NCI-H1092 (cell line): ENCODE data around the gene COL27A1.

Source experiments
- DNase-seq: peaks from one replicate; lab custom pipeline; 2025; lab: John Stamatoyannopoulos, UW

The COL27A1 gene

DNA sequence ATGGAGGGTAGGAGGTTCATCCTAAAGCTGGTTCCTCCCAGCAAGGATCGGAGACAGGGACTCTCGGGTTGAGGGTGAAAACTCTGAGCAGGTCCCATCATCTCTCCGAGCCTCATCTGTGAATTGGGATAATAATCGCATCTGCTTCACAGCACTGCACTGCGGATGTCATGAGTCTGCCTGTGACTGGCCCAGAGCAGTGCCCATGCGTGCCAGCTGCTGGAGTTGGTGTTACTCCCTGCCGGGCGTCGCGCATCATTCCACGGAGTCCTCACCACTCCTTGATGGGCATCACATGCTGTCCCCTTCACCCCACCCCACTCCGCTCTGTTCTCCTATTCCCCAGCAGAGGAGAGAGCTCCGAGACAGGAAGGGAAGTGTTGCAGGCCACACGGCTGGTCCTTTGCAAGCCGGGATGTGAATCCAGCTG is 132.4 kb downstream of the COL27A1 start:
- no peak for DNase-seq

DNA sequence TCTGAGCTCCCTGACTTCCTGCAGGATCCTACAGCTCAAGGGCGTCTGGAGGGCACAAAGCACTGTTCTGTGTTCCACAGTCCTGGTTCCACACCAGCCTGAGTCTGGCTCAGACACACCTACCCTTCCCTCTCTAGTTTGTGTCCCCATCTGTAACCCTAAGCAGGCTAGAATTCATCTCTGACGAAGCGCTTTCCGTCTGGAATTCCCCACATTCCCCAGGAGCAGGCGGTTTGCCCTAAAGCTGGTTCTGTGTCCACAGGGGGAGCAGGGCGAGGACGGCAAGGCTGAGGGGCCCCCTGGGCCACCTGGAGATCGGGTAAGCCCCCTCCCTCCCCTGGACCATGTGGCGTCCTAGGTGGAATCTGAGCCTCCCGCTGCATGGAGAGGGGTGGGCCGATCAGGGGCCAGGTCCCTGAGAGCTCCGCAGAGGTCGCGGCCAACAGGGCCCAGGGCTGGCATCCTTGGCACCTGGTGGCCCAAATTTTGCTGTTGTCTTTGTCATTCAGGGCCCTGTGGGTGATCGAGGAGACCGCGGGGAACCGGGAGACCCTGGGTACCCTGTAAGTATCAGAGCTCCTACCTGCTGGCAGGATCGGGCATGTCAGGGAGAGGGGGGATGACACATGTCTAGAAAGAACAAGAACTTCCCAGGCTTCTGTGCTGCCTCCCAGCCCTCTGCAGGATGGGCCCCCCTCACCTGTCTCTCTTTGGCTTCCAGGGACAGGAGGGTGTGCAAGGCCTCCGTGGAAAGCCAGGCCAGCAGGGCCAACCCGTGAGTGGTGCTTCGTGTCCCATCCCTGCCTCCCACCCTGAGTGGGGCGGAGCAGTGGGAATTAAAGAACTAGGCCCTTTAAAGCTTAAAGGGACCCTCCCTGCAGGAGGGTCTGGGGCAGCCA is 133.1 kb downstream of the COL27A1 start:
- DNase-seq = no peak

DNA sequence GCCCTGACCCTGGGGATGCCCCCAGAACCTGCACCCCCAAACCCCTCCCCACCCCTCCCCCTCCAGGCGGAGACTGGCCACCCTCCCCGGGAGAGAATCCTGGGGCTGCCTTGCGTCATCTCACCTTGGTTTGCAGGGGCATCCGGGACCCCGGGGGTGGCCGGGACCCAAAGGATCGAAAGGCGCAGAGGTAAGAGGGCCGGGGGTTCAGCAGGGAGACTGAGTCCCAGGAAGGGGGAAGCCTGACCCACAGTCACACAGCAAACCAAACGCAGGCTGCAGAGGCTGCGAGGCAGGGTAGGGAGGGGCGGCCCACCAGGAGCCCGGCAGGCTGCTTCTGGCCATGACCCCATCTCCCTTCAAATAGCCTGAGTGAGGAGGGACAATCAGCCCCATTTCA is 133.8 kb downstream of the COL27A1 start:
- no peak for DNase-seq

DNA sequence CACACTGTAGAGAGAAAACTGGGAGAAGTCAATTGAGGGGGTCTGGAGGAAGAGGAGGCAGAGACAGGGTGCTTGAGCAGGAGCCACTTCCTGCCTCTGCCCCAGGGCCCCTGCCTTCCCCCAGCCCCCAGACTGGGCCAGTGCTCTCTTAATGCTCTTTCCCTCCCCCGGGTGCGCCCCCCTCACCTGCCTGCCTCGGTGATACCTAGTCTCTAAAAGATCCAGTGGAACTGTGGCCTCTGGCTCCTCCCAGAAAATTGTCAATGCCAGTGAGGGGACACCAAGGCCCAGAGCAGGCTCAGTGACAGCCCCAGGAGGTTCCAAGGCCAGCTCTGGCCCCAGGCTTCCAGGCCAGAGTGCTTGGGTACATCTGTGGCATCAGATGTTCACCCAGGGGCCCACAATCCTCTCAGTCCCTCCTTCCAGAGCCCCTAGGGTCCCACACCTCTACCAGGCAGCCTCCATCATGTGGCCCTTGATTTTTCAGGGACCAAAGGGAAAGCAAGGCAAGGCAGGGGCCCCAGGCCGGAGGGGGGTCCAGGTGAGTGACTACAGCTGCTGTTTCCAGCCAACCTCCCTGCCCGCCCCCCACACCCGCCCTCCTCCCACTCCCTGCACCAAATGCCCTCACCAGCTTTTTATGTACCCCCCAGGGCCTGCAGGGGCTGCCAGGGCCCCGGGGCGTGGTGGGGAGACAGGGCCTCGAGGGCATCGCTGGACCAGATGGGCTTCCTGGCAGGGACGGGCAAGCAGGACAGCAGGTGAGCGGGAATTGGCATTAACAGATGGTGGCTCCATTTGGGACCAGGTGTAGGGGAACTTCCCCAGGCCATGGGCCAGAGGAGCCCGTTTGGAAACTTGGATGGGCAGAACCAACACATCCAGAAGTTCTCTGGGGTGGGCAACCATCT is 134.5 kb downstream of the COL27A1 start:
- no peak for DNase-seq

DNA sequence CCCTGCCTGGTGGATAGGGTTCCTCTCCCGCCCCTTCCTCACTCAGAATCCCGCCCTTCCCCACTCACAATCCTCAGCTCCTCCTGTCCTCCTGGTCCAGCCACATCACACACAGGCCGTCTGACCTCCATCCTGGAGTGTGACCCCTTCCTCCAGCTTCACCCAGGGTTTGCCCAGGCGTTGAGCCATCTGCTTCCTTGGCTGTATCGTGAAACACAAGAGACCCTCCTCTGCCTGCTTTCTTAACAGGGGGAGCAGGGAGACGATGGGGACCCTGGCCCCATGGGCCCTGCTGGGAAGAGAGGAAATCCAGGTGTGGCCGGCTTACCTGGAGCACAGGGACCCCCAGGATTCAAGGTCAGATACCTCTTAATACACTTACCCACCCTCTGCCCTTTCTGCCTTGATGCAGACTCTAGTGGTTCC is 135.2 kb downstream of the COL27A1 start:
- no peak for DNase-seq

GRCh38 chr9:114291064-114291474 is 135.7 kb downstream of the COL27A1 start:
- DNase-seq = peak; percentile 52

- no peak for DNase-seq
These were observed 136.7 kb downstream of the COL27A1 start for GRCh38 chr9:114291886-114292590.

GRCh38 chr9:114294664-114295063 is 139.3 kb downstream of the COL27A1 start:
- DNase-seq = no peak

- no peak for DNase-seq
These were observed 141.0 kb downstream of the COL27A1 start for GRCh38 chr9:114296338-114296737.

DNA sequence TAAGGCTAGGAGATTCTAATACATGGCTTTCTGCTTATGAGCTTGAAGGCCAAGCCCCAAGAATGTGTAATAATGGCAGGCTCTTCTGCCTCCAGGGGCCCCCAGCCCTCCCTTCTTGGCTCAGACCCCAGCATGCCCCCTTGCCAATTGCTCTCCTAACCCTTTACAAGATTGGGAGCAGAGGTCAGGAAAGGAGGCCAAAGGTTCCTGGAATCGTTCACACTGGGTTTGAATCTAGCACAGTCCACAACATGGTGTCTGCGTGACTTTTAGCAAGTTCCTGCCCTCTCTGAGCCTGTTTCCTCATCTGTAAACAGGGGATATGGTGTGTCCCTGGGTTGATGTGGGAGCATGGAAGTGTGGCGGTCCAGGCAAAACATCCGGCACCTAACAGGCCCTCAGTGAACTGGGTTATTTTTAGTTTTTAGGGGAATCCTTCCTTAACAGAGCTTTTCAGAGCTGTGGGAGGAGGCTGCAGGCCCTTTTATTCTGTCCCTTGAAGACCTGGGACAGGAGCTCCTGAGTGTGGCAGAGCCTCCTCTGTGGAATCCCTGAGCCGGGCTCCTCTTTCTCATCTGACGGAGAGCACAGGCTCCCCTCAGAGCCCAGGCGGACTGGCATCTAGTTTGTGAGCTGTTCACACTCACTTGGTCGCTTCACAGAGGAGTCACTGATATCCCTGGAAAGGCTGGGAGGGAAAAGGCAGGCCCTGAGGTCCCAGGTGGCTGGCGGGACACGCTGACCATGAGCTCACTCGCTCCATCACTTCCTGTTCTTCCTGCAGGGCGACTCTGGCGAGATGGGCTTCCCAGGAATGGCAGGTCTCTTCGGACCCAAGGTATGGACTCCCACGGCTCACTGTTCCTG is 144.2 kb downstream of the COL27A1 start:
- no peak for DNase-seq

DNA sequence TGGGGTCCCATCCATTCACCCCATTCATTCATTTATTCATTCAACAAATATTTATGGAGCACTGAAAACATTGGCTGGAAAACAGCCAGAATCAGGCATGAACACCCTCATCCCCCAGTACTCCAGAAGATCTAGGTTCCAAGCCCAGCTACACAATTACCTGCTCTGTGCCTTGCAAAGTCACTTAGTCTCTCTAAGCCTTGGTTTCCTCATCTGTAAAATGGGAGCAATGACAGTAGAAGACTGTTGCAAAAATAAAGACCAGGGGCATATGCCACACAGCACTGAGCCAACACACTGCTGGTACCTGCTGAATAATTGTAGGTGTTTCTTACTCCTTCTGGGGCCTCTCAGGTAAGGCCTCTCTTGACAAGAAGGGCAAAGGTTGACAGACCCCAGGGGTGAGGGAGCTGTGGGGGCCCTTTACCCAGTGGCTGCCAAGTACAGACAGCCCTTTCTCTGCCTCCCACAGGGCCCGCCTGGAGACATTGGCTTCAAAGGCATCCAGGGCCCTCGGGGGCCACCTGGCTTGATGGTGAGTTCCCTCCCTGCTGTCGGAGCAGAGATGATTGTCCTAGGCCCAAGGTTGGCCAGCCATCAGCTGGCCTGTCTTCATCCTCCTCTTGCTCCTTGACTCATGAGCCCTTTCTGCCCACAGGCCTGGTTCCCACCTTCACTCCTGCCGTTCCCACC is 145.0 kb downstream of the COL27A1 start:
- no peak for DNase-seq

- no peak for DNase-seq
These were observed 145.8 kb downstream of the COL27A1 start for GRCh38 chr9:114300846-114301797.

DNA sequence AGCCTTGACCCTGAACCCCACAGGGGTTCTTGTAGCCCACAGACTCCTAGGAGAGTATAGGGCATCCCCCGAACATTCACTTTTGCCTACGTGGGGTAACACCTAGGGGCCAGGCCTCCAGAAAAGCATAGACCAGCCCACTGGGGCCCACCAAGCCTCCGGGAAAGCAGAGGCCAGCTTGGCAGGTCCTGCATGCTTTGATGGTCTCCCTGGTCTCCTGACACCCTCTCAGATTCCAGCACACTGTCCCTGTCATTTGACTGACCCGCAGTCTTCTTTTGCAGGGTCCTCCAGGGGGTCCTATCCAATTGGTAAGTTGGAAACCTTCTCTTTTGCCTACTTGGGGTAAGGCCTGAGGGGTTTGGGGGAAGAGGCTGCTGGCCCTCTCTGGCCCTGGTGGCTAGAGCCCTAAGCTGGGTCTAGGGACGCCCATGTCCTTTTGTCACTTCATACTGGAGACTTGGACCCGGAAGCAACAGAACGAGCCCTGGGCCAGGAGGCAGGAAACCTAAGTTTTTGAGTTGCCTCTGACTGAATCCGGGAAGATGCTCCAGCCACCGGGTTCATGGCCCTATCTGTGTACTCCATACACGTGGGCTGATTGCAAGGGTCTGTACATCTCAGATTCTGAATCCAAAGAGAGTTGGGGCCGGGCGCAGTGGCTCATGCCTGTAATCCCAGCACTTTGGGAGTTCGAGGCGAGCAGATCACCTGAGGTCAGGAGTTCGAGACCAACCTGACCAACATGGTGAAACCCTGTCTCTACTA is 146.6 kb downstream of the COL27A1 start:
- DNase-seq = no peak

DNA sequence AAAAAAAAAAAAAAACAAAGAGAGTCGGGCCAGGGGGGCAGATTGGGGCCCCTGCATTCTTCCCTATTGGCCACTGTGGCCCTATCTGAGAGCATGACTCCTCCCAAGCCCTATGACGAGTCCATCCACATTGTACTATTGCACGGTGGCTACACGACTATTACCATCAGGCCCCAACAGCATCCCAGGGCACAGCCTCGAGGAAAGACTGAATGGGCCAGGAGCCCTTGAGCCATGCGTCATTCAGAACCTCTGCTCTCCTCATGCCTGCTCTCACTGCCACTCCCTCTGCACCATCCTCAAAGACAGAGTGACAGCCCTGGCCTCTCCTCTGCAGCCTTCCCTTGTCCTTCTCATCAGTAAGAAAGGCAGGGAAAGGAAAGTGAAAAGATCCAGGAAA is 147.4 kb downstream of the COL27A1 start:
- DNase-seq = no peak

DNA sequence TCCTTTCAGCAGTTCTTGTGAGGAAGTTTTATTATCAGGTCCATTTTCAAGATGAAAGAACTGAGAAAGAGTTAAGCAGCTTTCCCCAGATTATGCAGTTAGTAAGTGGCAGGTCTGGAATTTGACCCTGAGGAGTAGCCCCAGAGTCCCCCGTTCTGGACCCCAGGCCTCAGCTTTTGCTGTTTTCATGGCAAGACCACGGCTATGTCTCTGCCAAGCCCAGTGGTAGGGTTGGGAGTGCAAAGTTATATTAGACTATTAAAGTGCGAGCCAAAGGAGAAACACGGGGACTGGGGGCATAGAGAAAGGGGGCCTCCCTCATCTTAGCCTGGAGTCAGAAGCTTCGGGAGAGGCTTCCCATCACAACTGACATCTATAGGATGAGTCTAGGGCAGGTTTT is 148.2 kb downstream of the COL27A1 start:
- no peak for DNase-seq

GRCh38 chr9:114303977-114304376 is 148.6 kb downstream of the COL27A1 start:
- no peak for DNase-seq

GRCh38 chr9:114304416-114305188 is 149.3 kb downstream of the COL27A1 start:
- DNase-seq = no peak

DNA sequence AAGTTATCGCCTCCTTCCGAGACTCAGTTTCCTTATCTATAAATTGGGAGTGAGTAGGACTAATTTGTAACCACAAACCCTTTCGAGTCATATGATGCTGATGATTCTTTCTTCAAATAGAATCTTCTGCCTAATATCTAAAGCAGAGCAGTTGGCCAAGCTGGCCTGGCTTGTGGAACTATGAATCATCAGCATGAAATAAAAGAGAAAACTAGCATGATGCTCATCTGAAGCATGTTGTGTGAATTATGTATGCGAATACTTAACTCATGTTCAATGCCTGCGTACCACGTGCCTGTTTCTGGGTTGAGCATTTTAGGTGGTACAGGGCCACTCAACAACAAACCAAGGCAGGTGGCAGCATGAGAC is 152.5 kb downstream of the COL27A1 start:
- DNase-seq = no peak
